Ishikawa (cell line): Measurements from ENCODE around the gene HHAT.

Source experiments
- EGR1 ChIP-seq: IDR thresholded peaks from 2 replicates; pipeline ENCODE4 v1.6.1; 2012
- TEAD4 ChIP-seq: IDR thresholded peaks from 2 replicates; pipeline ENCODE4 v1.6.1; 2012

- TF ChIP-seq EGR1, result no peak
- no peak for TF ChIP-seq TEAD4
Measured at GRCh38 chr1:210504286-210504685, 175.6 kb downstream of the HHAT start.
